OCI-LY7 (cell line): ENCODE measurements around the gene ADIPOQ. TPM values are rescaled to one million over a fixed set of nuclear protein-coding genes. Genes with fewer than 3 reads are reported as not detected.
A peak's percentile ranks its signal among the peaks of the same experiment; 100 is the strongest.

Experiments used
- BruUV-seq: library from RNA; stranded (reverse); fragments of 400-500 nt; replicated peaks from 2 replicates; lab custom pipeline; 2021; lab: Mats Ljungman, UMichigan
- CTCF ChIA-PET: fragments of 300-600 bp; sonication (Branson Sonifier 250); formaldehyde crosslinking; loops from one replicate; lab custom pipeline; 2022; ENCODE audit warnings: antibody characterized with exemption; ENCODE audit not compliant: unreplicated experiment; lab: Charles Lee
- POLR2A ChIA-PET: fragments of 300-600 bp; sonication (Branson Sonifier 250); formaldehyde crosslinking; loops from one replicate; lab custom pipeline; 2022; ENCODE audit warnings: antibody characterized with exemption; lab: Charles Lee
- DNase-seq: peaks from one replicate; pipeline ENCODE4 v3.0.0-alpha.2; 2015; ENCODE audit warnings: low spot score
- H2AFZ ChIP-seq: fragments of 200-600 bp; sonication (generic), shearing (Covaris generic); 2 replicates; pipeline ENCODE4 v1.6.1; 2014; ENCODE audit warnings: mild to moderate bottlenecking, antibody characterized with exemption, low read length, moderate library complexity
- H3K27ac ChIP-seq: fragments of 200-600 bp; sonication (generic); 2 replicates; pipeline ENCODE4 v1.5.1; 2014; ENCODE audit warnings: mixed run types, low read depth, mild to moderate bottlenecking, moderate library complexity, low read length, inconsistent platforms; ENCODE audit not compliant: poor library complexity, severe bottlenecking
- H3K36me3 ChIP-seq: fragments of 200-600 bp; sonication (generic); 2 replicates; pipeline ENCODE4 v1.6.1; 2014; ENCODE audit warnings: mild to moderate bottlenecking, antibody characterized with exemption, low read length, moderate library complexity, mixed read lengths; ENCODE audit not compliant: insufficient read depth
- H3K4me1 ChIP-seq: fragments of 200-600 bp; sonication (generic); 2 replicates; pipeline ENCODE4 v1.5.1; 2014; ENCODE audit warnings: mild to moderate bottlenecking, low read length; ENCODE audit not compliant: insufficient read depth, poor library complexity, severe bottlenecking
- H3K4me2 ChIP-seq: fragments of 200-600 bp; sonication (generic); 2 replicates; pipeline ENCODE4 v1.6.1; 2014; ENCODE audit warnings: mild to moderate bottlenecking, low read length
- H3K4me3 ChIP-seq: fragments of 200-600 bp; sonication (generic); 2 replicates; pipeline ENCODE4 v1.5.1; 2014; ENCODE audit warnings: mild to moderate bottlenecking, low read depth, low read length; ENCODE audit not compliant: poor library complexity, severe bottlenecking
- H3K79me2 ChIP-seq: fragments of 200-600 bp; sonication (generic); 2 replicates; pipeline ENCODE4 v1.6.1; 2016; ENCODE audit warnings: low read depth, mild to moderate bottlenecking, low read length, moderate library complexity, mixed read lengths; ENCODE audit not compliant: insufficient read depth
- H3K9me2 ChIP-seq: fragments of 200-600 bp; sonication (generic); 2 replicates; pipeline ENCODE4 v1.6.1; 2016; ENCODE audit warnings: mild to moderate bottlenecking, low read length, mixed read lengths; ENCODE audit not compliant: insufficient read depth
- H3K9me3 ChIP-seq: fragments of 200-600 bp; sonication (generic); 2 replicates; pipeline ENCODE4 v1.6.1; 2014; ENCODE audit warnings: mild to moderate bottlenecking, mixed run types, low read length, mixed read lengths
- H4K20me1 ChIP-seq: fragments of 200-600 bp; sonication (generic); 2 replicates; pipeline ENCODE4 v1.6.1; 2014; ENCODE audit warnings: mild to moderate bottlenecking, antibody characterized with exemption, low read length, moderate library complexity, mixed read lengths; ENCODE audit not compliant: insufficient read depth
- CTCF ChIP-seq: fragments of 200-600 bp; sonication (generic); conservative IDR thresholded peaks from 2 replicates; pipeline ENCODE4 v1.5.1; 2014; ENCODE audit warnings: mild to moderate bottlenecking, antibody characterized with exemption, low read length, moderate library complexity, mixed read lengths
- EZH2phosphoT487 ChIP-seq: fragments of 200-600 bp; sonication (generic); IDR thresholded peaks from 2 replicates; pipeline ENCODE4 v1.6.1; 2018; ENCODE audit warnings: low read depth, borderline replicate concordance, mild to moderate bottlenecking, mixed run types, antibody characterized with exemption, low read length, moderate library complexity, mixed read lengths
- intact Hi-C: fragments of 100-400 bp; cut with micrococcal nuclease; formaldehyde crosslinking; loops from one replicate; pipeline ENCODE4 v1.10.0; 2022; ENCODE audit not compliant: unreplicated experiment
- total RNA-seq, 2 experiments: library from RNA; depleted of rRNA in 1 of 2; stranded (reverse); fragments of >200 nt in 1 of 2; shearing (Covaris generic) in 1 of 2; gene quantifications; 2 replicates each; pipeline ENCODE4 v1.2.3, GENCODE V29; 2014 to 2022

ADIPOQ gene
- total RNA-seq, 2 experiments from 2014 or later, result not detected

- Histone ChIP-seq H2AFZ (no peak overlapping the region), H3K79me2 (no peaks in the 10 kb centered on the region), H3K27ac (no peak overlapping the region), H4K20me1 (no peaks in the 10 kb centered on the region), H3K9me2 (no peaks in the 10 kb centered on the region), H3K4me3 (peak overlapping the region; percentile 80), H3K4me2 (peak overlapping the region; percentile 100), H3K9me3 (no peaks in the 10 kb centered on the region), H3K4me1 (peaks cover 20% of the 10 kb centered on the region), H3K36me3 (no peaks in the 10 kb centered on the region)
- ChIA-PET POLR2A (no interaction called here), CTCF (no interaction called here)
- no TSS peak for BruUV-seq
- TF ChIP-seq CTCF (no peak), EZH2phosphoT487 (no peak)
- DNase-seq, result peak; percentile 30
- intact Hi-C loops, result no loop called here
Observed at GRCh38 chr3:186825872-186826409, 16.6 kb upstream of the ADIPOQ start.

- H2AFZ ChIP-seq, result no peak overlapping the region
- H3K79me2 ChIP-seq, result no peaks in the 10 kb centered on the region
- CTCF ChIA-PET, result no interaction called here
- H3K27ac ChIP-seq, result no peak overlapping the region
- POLR2A ChIA-PET, result interaction anchor here (1.0 to 1.1 kb wide), 4 partner anchors 20 to 576 kb away, joined by 3 to 4 read pairs (median 4); partner anchors contain the start of gene RFC4
- peak overlapping the region; percentile 80 for H3K4me3 ChIP-seq
- no peak for DNase-seq
- peak overlapping the region; percentile 100 for H3K4me2 ChIP-seq
- TF ChIP-seq EZH2phosphoT487, result no peak
- H4K20me1 ChIP-seq, result no peaks in the 10 kb centered on the region
- peaks cover 20% of the 10 kb centered on the region for H3K4me1 ChIP-seq
- BruUV-seq, result TSS peak; percentile 76
- intact Hi-C loops, result no loop called here
- no peaks in the 10 kb centered on the region for H3K9me3 ChIP-seq
- no peaks in the 10 kb centered on the region for H3K9me2 ChIP-seq
- no peaks in the 10 kb centered on the region for H3K36me3 ChIP-seq
Observed at GRCh38 chr3:186826410-186826975, 16.0 kb upstream of the ADIPOQ start.

DNA sequence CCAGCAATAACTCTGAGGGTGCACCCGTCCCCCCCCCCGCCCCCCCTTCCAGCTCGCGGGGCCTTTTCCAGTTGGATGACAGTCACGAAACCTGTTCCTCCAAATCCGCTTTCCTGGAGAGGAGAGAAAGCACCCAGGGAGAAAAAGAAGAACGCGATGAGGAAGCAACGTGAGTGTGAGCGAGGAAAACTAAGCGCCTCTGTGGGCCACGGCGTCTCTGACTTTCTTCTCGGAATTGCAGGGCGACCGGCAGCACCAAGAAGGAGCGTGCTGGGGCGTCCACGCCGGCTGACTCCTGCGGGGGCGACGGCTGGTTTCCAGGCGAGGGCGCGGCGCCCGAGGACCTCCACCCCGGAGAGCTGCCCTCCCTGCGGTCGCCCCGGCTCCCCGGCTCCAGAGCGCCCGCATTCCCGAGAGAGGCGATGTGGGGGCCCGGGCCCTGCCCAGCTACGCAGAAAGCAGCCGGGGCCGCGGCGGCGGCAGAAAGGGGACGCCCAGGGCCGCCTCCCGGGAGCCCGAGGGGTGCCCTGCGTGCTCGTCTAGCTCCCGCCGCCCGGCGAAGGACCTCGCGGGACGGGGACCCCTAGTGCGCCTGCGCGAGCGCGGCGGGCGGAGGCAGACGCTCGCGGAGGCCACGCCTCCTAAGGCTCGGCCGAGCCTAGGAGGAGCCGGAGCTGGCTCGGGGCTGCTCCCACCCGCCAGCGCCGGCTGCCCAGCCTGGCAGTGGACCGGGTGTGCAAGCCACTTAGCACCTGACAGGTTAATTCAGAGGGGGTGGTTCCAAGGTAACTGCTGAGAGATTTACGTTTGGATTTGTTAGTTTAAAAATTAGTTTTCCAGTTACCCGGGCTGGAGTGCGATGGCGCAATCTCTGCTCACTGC is 15.3 kb upstream of the ADIPOQ start:
- no peaks in the 10 kb centered on the region for H3K9me3 ChIP-seq
- no peaks in the 10 kb centered on the region for H3K9me2 ChIP-seq
- peak; percentile 93 for DNase-seq
- H3K36me3 ChIP-seq, result no peaks in the 10 kb centered on the region
- H3K27ac ChIP-seq, result no peak overlapping the region
- no peak for TF ChIP-seq EZH2phosphoT487
- no peak for TF ChIP-seq CTCF
- CTCF ChIA-PET, result interaction anchor here (0.5 kb wide), 1 partner anchor 940 kb away, joined by 4 read pairs; no protein-coding TSS in a partner anchor
- intact Hi-C loops, result no loop called here
- peak overlapping the region; percentile 97 for H2AFZ ChIP-seq
- peak overlapping the region; percentile 100 for H3K4me2 ChIP-seq
- POLR2A ChIA-PET, result interaction anchor here (0.6 to 1.8 kb wide), 9 partner anchors 8 to 577 kb away, joined by 3 to 7 read pairs (median 4); partner anchors contain the start of genes EIF4A2 and RFC4
- H3K4me1 ChIP-seq, result peaks cover 20% of the 10 kb centered on the region
- no peaks in the 10 kb centered on the region for H3K79me2 ChIP-seq
- H4K20me1 ChIP-seq, result no peaks in the 10 kb centered on the region
- peak overlapping the region; percentile 80 for H3K4me3 ChIP-seq
- no TSS peak for BruUV-seq
